Measurements from ENCODE around the gene IRS2. TPM values are rescaled to one million over a fixed set of nuclear protein-coding genes. Genes with fewer than 3 reads are reported as not detected.

The IRS2 gene
- total and polyA plus RNA-seq, 2 experiments from 2014 or later: 3.6 to 14.5 TPM

- Mint-ChIP-seq H3K27ac (0 out of 2 replicates have a peak overlapping the region, but pooled peaks have one; percentile 19), H3K27me3 (ENCODE audit: insufficient read depth, low read depth, poor library complexity) (no peaks in the 10 kb centered on the region), H3K36me3 (ENCODE audit: low read depth) (peaks cover 6% of the 10 kb centered on the region; the same call in 1 of the 3 replicates), H3K4me3 (no peak overlapping the region), H3K9me3 (no peaks in the 10 kb centered on the region), H3K4me1 (peaks cover 49% of the 10 kb centered on the region)
- H2AFZ ChIP-seq: no peak overlapping the region
- H3K27me3 ChIP-seq (ENCODE audit: insufficient read depth): no peaks in the 10 kb centered on the region
- TF ChIP-seq, protein P1, sequence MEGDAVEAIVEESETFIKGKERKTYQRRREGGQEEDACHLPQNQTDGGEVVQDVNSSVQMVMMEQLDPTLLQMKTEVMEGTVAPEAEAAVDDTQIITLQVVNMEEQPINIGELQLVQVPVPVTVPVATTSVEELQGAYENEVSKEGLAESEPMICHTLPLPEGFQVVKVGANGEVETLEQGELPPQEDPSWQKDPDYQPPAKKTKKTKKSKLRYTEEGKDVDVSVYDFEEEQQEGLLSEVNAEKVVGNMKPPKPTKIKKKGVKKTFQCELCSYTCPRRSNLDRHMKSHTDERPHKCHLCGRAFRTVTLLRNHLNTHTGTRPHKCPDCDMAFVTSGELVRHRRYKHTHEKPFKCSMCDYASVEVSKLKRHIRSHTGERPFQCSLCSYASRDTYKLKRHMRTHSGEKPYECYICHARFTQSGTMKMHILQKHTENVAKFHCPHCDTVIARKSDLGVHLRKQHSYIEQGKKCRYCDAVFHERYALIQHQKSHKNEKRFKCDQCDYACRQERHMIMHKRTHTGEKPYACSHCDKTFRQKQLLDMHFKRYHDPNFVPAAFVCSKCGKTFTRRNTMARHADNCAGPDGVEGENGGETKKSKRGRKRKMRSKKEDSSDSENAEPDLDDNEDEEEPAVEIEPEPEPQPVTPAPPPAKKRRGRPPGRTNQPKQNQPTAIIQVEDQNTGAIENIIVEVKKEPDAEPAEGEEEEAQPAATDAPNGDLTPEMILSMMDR (conservative IDR thresholded peaks at IDR 0.05; ENCODE audit: low read depth in 2 of 2): peak in 1 of 2 experiments; percentile 46; a peak in 2 of 4 replicates
- TF ChIP-seq JUNB (IDR thresholded peaks at IDR 0.05; ENCODE audit: unreplicated experiment): no peak
- TF ChIP-seq CREB1 (CRISPR knock-in tag; IDR thresholded peaks at IDR 0.05; ENCODE audit: low read depth): no peak
- no peak for TF ChIP-seq STAT1 (IDR thresholded peaks at IDR 0.05; ENCODE audit: unreplicated experiment)
- no peak for TF ChIP-seq NANOG (IDR thresholded peaks at IDR 0.05; ENCODE audit: borderline replicate concordance)
- TF ChIP-seq EZH2phosphoT487 (IDR thresholded peaks at IDR 0.05; ENCODE audit: unreplicated experiment): no peak
- TF ChIP-seq ZNF114 (CRISPR knock-in tag; IDR thresholded peaks at IDR 0.05): no peak
- ATAC-seq (peak; percentile 65), DNase-seq (ENCODE audit: low spot score) (peak; percentile 12)
- no peaks in the 10 kb centered on the region for H3F3A ChIP-seq (replicated peaks; ENCODE audit: low read depth)
- no peak overlapping the region for H3K4me2 ChIP-seq
- no peaks in the 10 kb centered on the region for H3K9me2 ChIP-seq (ENCODE audit: insufficient read depth)
- no peak overlapping the region for H3K27ac ChIP-seq (ENCODE audit: low read depth)
- H3K36me3 ChIP-seq (ENCODE audit: insufficient read depth): no peaks in the 10 kb centered on the region
- peaks cover 40% of the 10 kb centered on the region for H4K20me1 ChIP-seq (replicated peaks; ENCODE audit: insufficient read depth)
- peaks cover 10% of the 10 kb centered on the region for H3K4me1 ChIP-seq (ENCODE audit: insufficient read depth)
- no peak overlapping the region for H3K4me3 ChIP-seq
- H3K79me2 ChIP-seq (replicated peaks; ENCODE audit: insufficient read depth): peaks cover 81% of the 10 kb centered on the region
Measured at GRCh38 chr13:109764470-109765291, 21.7 kb downstream of the IRS2 start.

GRCh38 chr13:109764045-109764444 is 22.3 kb downstream of the IRS2 start:
- DNase-seq (ENCODE audit: low spot score) (no peak), ATAC-seq (peak; percentile 32; the same call in 2 of the 3 replicates)
- Mint-ChIP-seq H3K9me3 (no peaks in the 10 kb centered on the region), H3K4me3 (no peak overlapping the region), H3K36me3 (ENCODE audit: low read depth) (peaks cover 2% of the 10 kb centered on the region; the same call in 1 of the 3 replicates), H3K27me3 (ENCODE audit: insufficient read depth, low read depth, poor library complexity) (no peaks in the 10 kb centered on the region), H3K4me1 (peaks cover 46% of the 10 kb centered on the region), H3K27ac (no peak overlapping the region)
- Histone ChIP-seq H3K36me3 (ENCODE audit: insufficient read depth) (no peaks in the 10 kb centered on the region), H3K27ac (ENCODE audit: low read depth) (no peak overlapping the region), H3K27me3 (ENCODE audit: insufficient read depth) (no peaks in the 10 kb centered on the region), H3F3A (replicated peaks; ENCODE audit: low read depth) (no peaks in the 10 kb centered on the region), H3K4me3 (no peak overlapping the region), H3K9me2 (ENCODE audit: insufficient read depth) (no peaks in the 10 kb centered on the region), H3K79me2 (replicated peaks; ENCODE audit: insufficient read depth) (peaks cover 82% of the 10 kb centered on the region), H3K4me1 (ENCODE audit: insufficient read depth) (peaks cover 7% of the 10 kb centered on the region; the same call in 1 of the 2 replicates), H4K20me1 (replicated peaks; ENCODE audit: insufficient read depth) (peaks cover 43% of the 10 kb centered on the region), H3K4me2 (no peak overlapping the region), H2AFZ (no peak overlapping the region)
- TF ChIP-seq EZH2phosphoT487 (IDR thresholded peaks at IDR 0.05; ENCODE audit: unreplicated experiment): no peak
- no peak for TF ChIP-seq REST (IDR thresholded peaks at IDR 0.05; ENCODE audit: unreplicated experiment)
- no peak for TF ChIP-seq CREB1 (CRISPR knock-in tag; IDR thresholded peaks at IDR 0.05; ENCODE audit: low read depth)
- TF ChIP-seq, protein P1 (conservative IDR thresholded peaks at IDR 0.05; ENCODE audit: low read depth in 2 of 2): no peak
- TF ChIP-seq STAT1 (IDR thresholded peaks at IDR 0.05; ENCODE audit: unreplicated experiment): no peak
- no peak for TF ChIP-seq NANOG (IDR thresholded peaks at IDR 0.05; ENCODE audit: borderline replicate concordance)
- TF ChIP-seq POLR2AphosphoS5 (IDR thresholded peaks at IDR 0.05; ENCODE audit: low read depth): no peak

Measured in GM23338 (cell line).